GM12875 (cell line): ENCODE data around the gene VWF.

Experiments
- H3K4me3 ChIP-seq: one replicate; pipeline ENCODE4 v1.5.1; 2011; ENCODE audit warnings: low read depth, low read length, control low read depth
- CTCF ChIP-seq: IDR thresholded peaks from 2 replicates; pipeline ENCODE4 v1.5.1; 2011; ENCODE audit warnings: low read depth, mild to moderate bottlenecking, control low read depth, inconsistent platforms, low read length, moderate library complexity, borderline replicate concordance; ENCODE audit not compliant: insufficient read depth

The VWF gene

GRCh38 chr12:6123258-6123657, 1.2 kb downstream of the VWF start:
- H3K4me3 ChIP-seq = no peak overlapping the region
- no peak for TF ChIP-seq CTCF

- H3K4me3 ChIP-seq = no peak overlapping the region
- TF ChIP-seq CTCF = no peak
Measured at GRCh38 chr12:6122201-6122600, 2.3 kb downstream of the VWF start.

- no peak for TF ChIP-seq CTCF
- H3K4me3 ChIP-seq = no peak overlapping the region
Measured at GRCh38 chr12:6120796-6121473, 3.5 kb downstream of the VWF start.

GRCh38 chr12:6118891-6119568, 5.4 kb downstream of the VWF start:
- no peak overlapping the region for H3K4me3 ChIP-seq
- no peak for TF ChIP-seq CTCF

- no peak for TF ChIP-seq CTCF
- H3K4me3 ChIP-seq = no peak overlapping the region
Measured at GRCh38 chr12:6116471-6117021, 7.9 kb downstream of the VWF start.

- no peak for TF ChIP-seq CTCF
- no peak overlapping the region for H3K4me3 ChIP-seq
Measured at GRCh38 chr12:6115389-6115788, 9.1 kb downstream of the VWF start.

GRCh38 chr12:6114476-6114870, 10.0 kb downstream of the VWF start:
- no peak for TF ChIP-seq CTCF

More at GRCh38 chr12:6114476-6114870, 10.0 kb downstream of the VWF start:
- no peak overlapping the region for H3K4me3 ChIP-seq
